Non-pigmented ciliary epithelial cell (primary cell): ENCODE results near the gene SLC49A3.

Experiments
- DNase-seq: peaks from one replicate; pipeline ENCODE4 v3.0.0-alpha.2; 2010; ENCODE audit warnings: low read depth

Gene SLC49A3

DNA sequence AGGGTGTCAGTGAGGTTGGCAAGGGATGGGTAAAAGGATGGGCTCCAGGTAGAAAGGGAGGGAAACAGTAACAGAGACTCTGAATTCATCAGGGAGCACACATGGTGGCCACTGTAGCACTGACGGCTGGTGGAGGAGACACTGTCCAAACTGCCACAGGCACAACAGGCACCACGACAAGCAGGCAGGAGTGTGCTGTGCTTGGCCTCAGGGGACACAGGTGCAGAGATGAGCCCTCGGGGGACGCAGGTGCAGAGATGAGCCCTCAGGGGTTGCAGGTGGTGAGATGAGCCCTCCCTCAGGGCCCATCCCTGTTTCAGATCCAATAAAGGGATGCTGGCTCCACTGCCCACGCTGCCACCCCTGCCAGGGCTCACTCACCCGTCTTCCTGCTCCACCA, 56.0 kb downstream of the SLC49A3 start:
- no peak for DNase-seq

DNA sequence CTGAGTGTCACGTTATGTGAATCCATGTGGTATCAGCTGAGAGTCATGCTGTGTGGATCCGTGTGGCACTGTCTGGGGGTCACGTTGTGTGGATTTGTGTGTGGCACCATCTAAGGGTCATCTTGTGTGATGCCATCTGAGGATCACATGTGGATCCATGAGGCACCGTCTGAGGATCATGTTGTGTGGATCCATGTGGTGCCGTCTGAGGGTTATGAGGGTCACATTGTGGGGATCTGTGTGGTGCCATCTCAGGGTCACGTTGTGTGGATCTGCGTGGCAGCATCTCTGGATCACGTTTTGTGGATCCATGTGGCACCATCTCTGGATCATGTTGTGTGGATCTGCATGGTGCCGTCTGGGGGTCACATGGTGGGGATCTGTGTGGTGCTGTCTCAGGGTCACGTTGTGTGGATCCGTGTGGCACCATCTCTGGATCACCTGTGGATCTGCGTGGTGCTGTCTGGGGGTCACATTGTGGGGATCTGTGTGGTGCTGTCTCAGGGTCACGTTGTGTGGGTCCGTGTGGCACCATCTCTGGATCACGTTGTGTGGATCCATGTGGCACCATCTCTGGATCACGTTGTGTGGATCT, 56.7 kb downstream of the SLC49A3 start:
- no peak for DNase-seq
